HG02571 (cell line): ENCODE measurements around the gene RXRB.
"Not testable (repeated sequence)": the region's sequence is repeated elsewhere in the genome, so short reads cannot be mapped to it uniquely, and the experiment has no call there.

Source experiments
- ATAC-seq: cut with Tn5 transposase; IDR thresholded peaks from one replicate; pipeline ENCODE4 v1.9.1; 2021; ENCODE audit warnings: mild to moderate bottlenecking, moderate library complexity; ENCODE audit not compliant: unreplicated experiment

Gene RXRB

GRCh38 chr6:33200219-33201146 lies at the start of gene RXRB, which contains the start of gene SLC39A7:
TSS of gene RXRB (minus strand) at chr6:33200665. CDS start at chr6:33200476, 189 bp downstream.
TSS of gene SLC39A7 (plus strand) at chr6:33200867. CDS start at chr6:33201246, 379 bp downstream.
- peak; percentile 43 for ATAC-seq

- no peak for ATAC-seq
These were observed 49.5 kb upstream of the RXRB start for GRCh38 chr6:33249732-33250630.

GRCh38 chr6:33248932-33249731 lies 48.7 kb upstream of the RXRB start:
- ATAC-seq = peak; percentile 86

- ATAC-seq = peak; percentile 3
These were observed 48.1 kb upstream of the RXRB start for GRCh38 chr6:33248643-33248931.

GRCh38 chr6:33247977-33248642 lies 47.6 kb upstream of the RXRB start:
- no peak for ATAC-seq

- ATAC-seq = no peak
These were observed 43.0 kb upstream of the RXRB start for GRCh38 chr6:33243476-33243875.

GRCh38 chr6:33241968-33242367 lies 41.5 kb upstream of the RXRB start:
- no peak for ATAC-seq

GRCh38 chr6:33237741-33238140 lies 37.3 kb upstream of the RXRB start:
- ATAC-seq = no peak

- ATAC-seq = no peak
These were observed 36.4 kb upstream of the RXRB start for GRCh38 chr6:33236852-33237251.

GRCh38 chr6:33236328-33236727 lies 35.9 kb upstream of the RXRB start:
- no peak for ATAC-seq

GRCh38 chr6:33235221-33235634 lies 34.8 kb upstream of the RXRB start:
- no peak for ATAC-seq

GRCh38 chr6:33226503-33227120 lies 26.1 kb upstream of the RXRB start:
- ATAC-seq = not testable (repeated sequence)

GRCh38 chr6:33217681-33218080 lies 17.2 kb upstream of the RXRB start:
- no peak for ATAC-seq

GRCh38 chr6:33217246-33217645 lies 16.8 kb upstream of the RXRB start:
- no peak for ATAC-seq

- ATAC-seq = no peak
These were observed 15.7 kb upstream of the RXRB start for GRCh38 chr6:33216117-33216649.

- ATAC-seq = no peak
These were observed 15.0 kb upstream of the RXRB start for GRCh38 chr6:33215271-33216116.

- ATAC-seq = no peak
These were observed 13.5 kb upstream of the RXRB start for GRCh38 chr6:33213989-33214335.

GRCh38 chr6:33213166-33213988 lies 12.9 kb upstream of the RXRB start:
- no peak for ATAC-seq
